ENCODE results near the gene ABCA7. TPM values are rescaled to one million over a fixed set of nuclear protein-coding genes. Genes with fewer than 3 reads are reported as not detected.

ABCA7 gene
- total and polyA plus RNA-seq, 2 of the 13 experiments (the other 11 are each of a cell fraction or from before 2014, with no cell fraction given): 4.4 to 32.4 TPM

DNA sequence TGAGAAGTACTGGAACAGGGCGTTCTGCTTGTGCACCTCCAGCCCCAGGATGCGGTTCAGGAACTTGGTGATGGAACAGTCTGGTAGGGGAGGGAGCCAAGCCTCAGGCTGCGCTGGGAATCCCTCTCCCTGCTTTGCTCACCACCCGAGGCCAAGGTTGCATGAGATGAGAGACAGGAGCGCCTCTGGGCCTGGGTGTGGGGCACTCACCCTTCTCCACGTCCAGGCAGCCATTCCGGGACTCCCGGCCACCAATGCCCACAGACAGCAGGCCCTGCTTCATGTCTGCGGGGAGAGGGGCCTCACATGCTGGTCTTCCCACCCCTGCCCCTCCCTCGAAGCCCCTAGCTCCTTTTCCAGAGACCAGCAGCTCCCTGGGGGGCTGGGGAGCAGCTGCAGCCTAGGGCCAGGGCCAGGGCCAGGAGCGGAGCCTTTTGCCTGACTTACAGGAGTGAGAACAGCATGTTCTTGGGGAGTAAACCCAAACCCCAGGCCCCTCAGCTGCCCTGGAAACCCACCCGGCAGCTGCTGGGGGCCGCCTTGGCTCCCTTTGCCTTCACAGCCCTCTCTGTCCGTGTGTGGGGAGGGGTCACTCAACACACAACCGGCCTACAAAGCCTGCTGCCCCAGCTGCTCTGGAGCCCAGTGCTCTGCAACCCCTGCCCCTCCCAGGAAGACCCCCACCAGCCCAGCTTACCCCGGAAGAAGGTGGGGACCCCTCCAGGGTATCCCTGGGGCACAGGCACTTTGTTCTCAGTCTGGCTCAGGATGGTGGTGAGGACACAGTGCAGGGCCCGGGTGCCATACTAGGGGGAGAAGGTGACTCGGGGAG is 71.1 kb downstream of the ABCA7 start:
- Histone ChIP-seq H3K4me3 (replicated peaks in 1 of 3; ENCODE audit: insufficient read depth in 1 of 3, low read depth in 2 of 3, low read length in 3 of 3) (no peak overlapping the region), H3K27me3 (ENCODE audit: control insufficient read depth in 1 of 2, insufficient read depth in 2 of 2, low read length in 2 of 2) (no peaks in the 10 kb centered on the region), H3K4me2 (ENCODE audit: low read depth, low read length) (no peak overlapping the region), H2AFZ (ENCODE audit: low read length) (no peak overlapping the region), H3K79me2 (ENCODE audit: insufficient read depth, low read length) (no peaks in the 10 kb centered on the region), H4K20me1 (ENCODE audit: insufficient read depth, low read length) (peaks cover 7% of the 10 kb centered on the region; the same call in 1 of the 2 replicates), H3K9ac (ENCODE audit: insufficient read depth, low read depth, low read length) (no peak overlapping the region), H3K36me3 (replicated peaks in 1 of 2; ENCODE audit: control insufficient read depth in 1 of 2, insufficient read depth in 2 of 2, low read length in 2 of 2) (peaks cover 10 to 15% of the 10 kb centered on the region in 2 experiments; a peak in 4 of 5 replicates), H3K27ac (ENCODE audit: extremely low read length, insufficient read depth, low read length) (no peak overlapping the region), H3K9me3 (ENCODE audit: low read length) (no peaks in the 10 kb centered on the region), H3K4me1 (ENCODE audit: insufficient read depth, low read length) (peaks cover 30% of the 10 kb centered on the region)
- ChIA-PET CTCF (ENCODE audit: low intra/inter-chr PET ratio, low total read pairs) (no interaction called here), POLR2A (interaction anchor here (3.0 kb wide), 1 partner anchor 13 kb away, joined by 12 read pairs; no protein-coding TSS in a partner anchor)
- DNase-seq (ENCODE audit: low spot score): no peak
- in situ Hi-C loops (cut with HindIII; ENCODE audit: extremely low pct_ligation_motif_present, low pct_unique_long_range_greater_than_20kb): loop anchor here (5.0 kb wide), 1 partner anchor 81 kb away; no protein-coding TSS in a partner anchor
- no peak for TF ChIP-seq ATM (IDR thresholded peaks at IDR 0.05; ENCODE audit: borderline replicate concordance)
- 0 out of 2 replicates have a peak, but pooled peaks have one; percentile 12 for TF ChIP-seq PCBP1 (IDR thresholded peaks at IDR 0.05; ENCODE audit: borderline replicate concordance, low read depth, low read length)
- 84% methylated on average over 8 of the region's 18 CpGs for WGBS (ENCODE audit: low lambda C conversion rate)
- no peak for ATAC-seq
- FAIRE-seq: no peak
- intact Hi-C loops (cut with micrococcal nuclease; ENCODE audit: unreplicated experiment): loop anchor here (5.0 kb wide), 1 partner anchor 81 kb away; no protein-coding TSS in a partner anchor
- no TSS peak for BruUV-seq (replicated peaks)

DNA sequence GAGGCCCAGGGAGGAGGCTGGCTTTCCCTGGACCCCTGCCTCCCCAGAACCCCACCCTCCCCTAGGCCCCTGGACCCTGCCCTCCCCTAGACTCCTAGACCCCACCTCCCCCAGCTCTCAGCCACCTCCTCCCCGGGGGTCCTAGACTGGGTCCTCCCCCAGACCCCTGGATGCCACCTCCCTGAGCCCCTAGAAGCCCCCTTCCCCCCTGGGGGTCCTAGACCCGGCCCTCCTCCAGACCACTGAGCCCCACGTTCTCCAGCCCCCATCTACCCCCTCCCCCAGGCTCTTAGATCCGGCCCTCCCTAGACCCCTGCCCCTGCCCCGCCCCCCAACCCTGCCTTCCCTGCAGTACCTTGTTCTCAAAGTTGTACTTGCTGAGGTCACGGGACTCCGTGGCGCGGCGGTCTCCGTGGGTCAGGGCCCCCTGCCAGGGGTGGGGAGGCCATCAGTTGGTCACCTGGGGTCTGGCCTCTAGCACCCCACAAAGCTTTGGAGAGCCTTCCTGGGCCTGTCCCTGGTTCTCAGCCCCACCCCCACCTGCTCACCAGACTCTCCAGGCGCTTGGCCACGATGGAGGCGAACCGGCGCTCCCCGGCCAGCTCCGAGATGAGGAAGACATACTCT is 71.8 kb downstream of the ABCA7 start:
- Histone ChIP-seq H3K4me1 (ENCODE audit: insufficient read depth, low read length) (peaks cover 22% of the 10 kb centered on the region), H3K4me2 (ENCODE audit: low read depth, low read length) (no peak overlapping the region), H3K9me3 (ENCODE audit: low read length) (no peaks in the 10 kb centered on the region), H3K79me2 (ENCODE audit: insufficient read depth, low read length) (no peaks in the 10 kb centered on the region), H3K27ac (ENCODE audit: extremely low read length, insufficient read depth, low read length) (no peak overlapping the region), H3K36me3 (replicated peaks in 1 of 2; ENCODE audit: control insufficient read depth in 1 of 2, insufficient read depth in 2 of 2, low read length in 2 of 2) (peaks cover 6 to 13% of the 10 kb centered on the region in 2 experiments; a peak in 4 of 5 replicates), H3K9ac (ENCODE audit: insufficient read depth, low read depth, low read length) (no peak overlapping the region), H4K20me1 (ENCODE audit: insufficient read depth, low read length) (no peaks in the 10 kb centered on the region), H3K4me3 (replicated peaks in 1 of 3; ENCODE audit: insufficient read depth in 1 of 3, low read depth in 2 of 3, low read length in 3 of 3) (no peak overlapping the region), H3K27me3 (ENCODE audit: control insufficient read depth in 1 of 2, insufficient read depth in 2 of 2, low read length in 2 of 2) (no peaks in the 10 kb centered on the region), H2AFZ (ENCODE audit: low read length) (no peak overlapping the region)
- BruUV-seq (replicated peaks): no TSS peak
- in situ Hi-C loops (cut with HindIII; ENCODE audit: extremely low pct_ligation_motif_present, low pct_unique_long_range_greater_than_20kb) (loop anchor here (5.0 kb wide), 1 partner anchor 81 kb away; no protein-coding TSS in a partner anchor), intact Hi-C loops (cut with micrococcal nuclease; ENCODE audit: unreplicated experiment) (loop anchor here (5.0 kb wide), 1 partner anchor 81 kb away; no protein-coding TSS in a partner anchor)
- ATAC-seq: no peak
- DNase-seq (ENCODE audit: low spot score): no peak
- no peak for FAIRE-seq
- ChIA-PET POLR2A (interaction anchor here (1.8 to 3.0 kb wide), 2 partner anchors 8 to 14 kb away, joined by 12 to 28 read pairs; partner anchors contain the start of gene GPX4), CTCF (ENCODE audit: low intra/inter-chr PET ratio, low total read pairs) (no interaction called here)
- WGBS (ENCODE audit: low lambda C conversion rate): 97% methylated on average over 16 of the region's 18 CpGs
- no peak for TF ChIP-seq ZNF770 (CRISPR knock-in tag; IDR thresholded peaks at IDR 0.05)
- TF ChIP-seq CAMTA2 (CRISPR knock-in tag; IDR thresholded peaks at IDR 0.05; ENCODE audit: borderline replicate concordance): no peak
- no peak for TF ChIP-seq ZNF644 (CRISPR knock-in tag; IDR thresholded peaks at IDR 0.05; ENCODE audit: low read depth)
- no peak for TF ChIP-seq ZNF331 (CRISPR knock-in tag; IDR thresholded peaks at IDR 0.05)
- no peak for TF ChIP-seq RBFOX2 (IDR thresholded peaks at IDR 0.05; ENCODE audit: low read depth, low read length)
- TF ChIP-seq ARID2 (CRISPR knock-in tag; IDR thresholded peaks at IDR 0.05; ENCODE audit: borderline replicate concordance): no peak
- no peak for TF ChIP-seq ZNF235 (CRISPR knock-in tag; IDR thresholded peaks at IDR 0.05; ENCODE audit: borderline replicate concordance)
- no peak for TF ChIP-seq ZFYVE20 (CRISPR knock-in tag; IDR thresholded peaks at IDR 0.05; ENCODE audit: borderline replicate concordance, low read depth)
- TF ChIP-seq PTBP1 (IDR thresholded peaks at IDR 0.05; ENCODE audit: low read depth, low read length, poor library complexity, severe bottlenecking): no peak
- no peak for TF ChIP-seq ZSCAN9 (CRISPR knock-in tag; IDR thresholded peaks at IDR 0.05; ENCODE audit: borderline replicate concordance)
- TF ChIP-seq, protein P1, sequence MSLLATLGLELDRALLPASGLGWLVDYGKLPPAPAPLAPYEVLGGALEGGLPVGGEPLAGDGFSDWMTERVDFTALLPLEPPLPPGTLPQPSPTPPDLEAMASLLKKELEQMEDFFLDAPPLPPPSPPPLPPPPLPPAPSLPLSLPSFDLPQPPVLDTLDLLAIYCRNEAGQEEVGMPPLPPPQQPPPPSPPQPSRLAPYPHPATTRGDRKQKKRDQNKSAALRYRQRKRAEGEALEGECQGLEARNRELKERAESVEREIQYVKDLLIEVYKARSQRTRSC (CRISPR knock-in tag; IDR thresholded peaks at IDR 0.05; ENCODE audit: low read depth): no peak

Data from HepG2 (cell line).